Esophagus muscularis mucosa (tissue), 4 donors: ENCODE results near the gene MCM7. TPM values are rescaled to one million over a fixed set of nuclear protein-coding genes. Genes with fewer than 3 reads are reported as not detected.

Experiments used
- DNase-seq: peaks from one replicate; pipeline ENCODE4 v3.0.0-alpha.2; 2017; ENCODE audit errors: extremely low spot score
- H3K27ac ChIP-seq, 4 donors: fragments of 200-600 bp; sonication (generic); replicated peaks in 1 of 4; 1 replicate in 3 of 4; 2 replicates in 1 of 4; pipeline ENCODE4 v1.5.1; 2016 to 2019; ENCODE audit warnings: mild to moderate bottlenecking in 1 of 4
- H3K27me3 ChIP-seq, 4 donors: fragments of 200-600 bp; sonication (generic); one replicate each; pipeline versions ENCODE4 v1.5.1 to v1.6.0; 2016 to 2019
- H3K36me3 ChIP-seq, 4 donors: fragments of 200-600 bp; sonication (generic); one replicate each; pipeline ENCODE4 v1.5.1; 2016 to 2019
- H3K4me1 ChIP-seq, 4 donors: fragments of 200-600 bp; sonication (generic); one replicate each; pipeline ENCODE4 v1.5.1; 2016 to 2019
- H3K4me3 ChIP-seq, 4 donors: fragments of 200-600 bp; sonication (generic); 1 replicate in 2 of 4; 2 replicates in 2 of 4; pipeline ENCODE4 v1.5.1; 2016 to 2019; ENCODE audit warnings: mild to moderate bottlenecking in 4 of 4, moderate library complexity in 1 of 4
- H3K9me3 ChIP-seq, 4 donors: fragments of 200-600 bp; sonication (generic); 1 replicate in 3 of 4; 2 replicates in 1 of 4; pipeline ENCODE4 v1.5.1; 2016 to 2019
- CTCF ChIP-seq, 3 experiments: fragments of 200-600 bp in 2 of 3; fragments of 450-650 bp in 1 of 3; sonication (generic) in 2 of 3; IDR thresholded peaks; one replicate each; pipeline ENCODE4 v1.5.1; 2017 to 2019; ENCODE audit warnings: antibody characterized with exemption in 3 of 3, mild to moderate bottlenecking in 2 of 3, moderate library complexity in 1 of 3
- EP300 ChIP-seq: sonication (generic); formaldehyde crosslinking; IDR thresholded peaks from one replicate; pipeline ENCODE4 v1.6.1; 2017; ENCODE audit warnings: antibody characterized with exemption
- POLR2A ChIP-seq: fragments of 450-650 bp; IDR thresholded peaks from one replicate; pipeline ENCODE4 v1.6.1; 2017; ENCODE audit warnings: antibody characterized with exemption, moderate library complexity, mild to moderate bottlenecking, low read depth
- POLR2AphosphoS5 ChIP-seq, 2 donors: sonication (generic); formaldehyde crosslinking; IDR thresholded peaks; one replicate each; pipeline ENCODE4 v1.6.1; 2017; ENCODE audit warnings: antibody characterized with exemption in 2 of 2
- WGBS: methylation state at CpG from one replicate; pipeline ENCODE4 v1.1.5; 2018; 5-methylcytosine and 5-hydroxymethylcytosine counted together
- intact Hi-C: fragments of 100-400 bp; cut with DNase I; formaldehyde crosslinking; loops from one replicate; pipeline ENCODE4 v1.15.1; 2023
- total RNA-seq, 4 donors: library from RNA; depleted of rRNA; stranded (reverse); fragments of >200 nt; gene quantifications; one replicate each; pipeline versions ENCODE4 v1.1.0 to v1.2.1, GENCODE V29; 2016

MCM7 gene
- total RNA-seq, 4 donors from 2014 or later, result 35.3 to 60.3 (median 41.1) TPM

- peaks cover 14 to 44% (median 28%) of the 10 kb centered on the region in 4 donors for H3K4me1 ChIP-seq
- intact Hi-C loops, result no loop called here
- H3K36me3 ChIP-seq, result peaks cover 67 to 82% (median 80%) of the 10 kb centered on the region in 4 donors
- no peaks in the 10 kb centered on the region for H3K9me3 ChIP-seq
- DNase-seq, result no peak
- H3K27me3 ChIP-seq, result peaks cover 0 to 5% (median 0%) of the 10 kb centered on the region in 4 donors
- peak overlapping the region in 1 of 4 donors; percentile 40 for H3K27ac ChIP-seq
- WGBS, result 34% methylated on average over 8 of the region's 8 CpGs
- H3K4me3 ChIP-seq, result no peak overlapping the region
- TF ChIP-seq CTCF (IDR thresholded peaks at IDR 0.05), result no peak
- no peak for TF ChIP-seq EP300
- TF ChIP-seq POLR2AphosphoS5 (IDR thresholded peaks at IDR 0.05), result no peak
- TF ChIP-seq POLR2A, result no peak
Measured at GRCh38 chr7:100093054-100093453, 8.1 kb downstream of the MCM7 start.

- no peaks in the 10 kb centered on the region for H3K9me3 ChIP-seq
- TF ChIP-seq POLR2AphosphoS5 (IDR thresholded peaks at IDR 0.05) (no peak), POLR2A (no peak), CTCF (IDR thresholded peaks at IDR 0.05) (no peak), EP300 (no peak)
- intact Hi-C loops, result no loop called here
- WGBS, result 59% methylated on average over 17 of the region's 19 CpGs
- H3K36me3 ChIP-seq, result peaks cover 53 to 68% (median 65%) of the 10 kb centered on the region in 4 donors
- no peak for DNase-seq
- no peak overlapping the region for H3K4me3 ChIP-seq
- peaks cover 0 to 5% (median 0%) of the 10 kb centered on the region in 4 donors for H3K27me3 ChIP-seq
- H3K27ac ChIP-seq, result no peak overlapping the region
- H3K4me1 ChIP-seq, result peaks cover 18 to 50% (median 38%) of the 10 kb centered on the region in 4 donors
Measured at GRCh38 chr7:100091411-100092181, 9.6 kb downstream of the MCM7 start.

- no peak overlapping the region for H3K4me3 ChIP-seq
- intact Hi-C loops, result no loop called here
- no peak for DNase-seq
- no peak for TF ChIP-seq POLR2AphosphoS5 (IDR thresholded peaks at IDR 0.05)
- TF ChIP-seq EP300, result no peak
- no peak for TF ChIP-seq POLR2A
- no peak for TF ChIP-seq CTCF (IDR thresholded peaks at IDR 0.05)
- peaks cover 0 to 5% (median 0%) of the 10 kb centered on the region in 4 donors for H3K27me3 ChIP-seq
- H3K36me3 ChIP-seq, result peaks cover 44 to 59% (median 57%) of the 10 kb centered on the region in 4 donors
- no peak overlapping the region for H3K27ac ChIP-seq
- 83% methylated on average over 13 of the region's 14 CpGs for WGBS
- peaks cover 18 to 50% (median 41%) of the 10 kb centered on the region in 4 donors for H3K4me1 ChIP-seq
- no peaks in the 10 kb centered on the region for H3K9me3 ChIP-seq
Measured at GRCh38 chr7:100090527-100091410, 10.4 kb downstream of the MCM7 start.

DNA sequence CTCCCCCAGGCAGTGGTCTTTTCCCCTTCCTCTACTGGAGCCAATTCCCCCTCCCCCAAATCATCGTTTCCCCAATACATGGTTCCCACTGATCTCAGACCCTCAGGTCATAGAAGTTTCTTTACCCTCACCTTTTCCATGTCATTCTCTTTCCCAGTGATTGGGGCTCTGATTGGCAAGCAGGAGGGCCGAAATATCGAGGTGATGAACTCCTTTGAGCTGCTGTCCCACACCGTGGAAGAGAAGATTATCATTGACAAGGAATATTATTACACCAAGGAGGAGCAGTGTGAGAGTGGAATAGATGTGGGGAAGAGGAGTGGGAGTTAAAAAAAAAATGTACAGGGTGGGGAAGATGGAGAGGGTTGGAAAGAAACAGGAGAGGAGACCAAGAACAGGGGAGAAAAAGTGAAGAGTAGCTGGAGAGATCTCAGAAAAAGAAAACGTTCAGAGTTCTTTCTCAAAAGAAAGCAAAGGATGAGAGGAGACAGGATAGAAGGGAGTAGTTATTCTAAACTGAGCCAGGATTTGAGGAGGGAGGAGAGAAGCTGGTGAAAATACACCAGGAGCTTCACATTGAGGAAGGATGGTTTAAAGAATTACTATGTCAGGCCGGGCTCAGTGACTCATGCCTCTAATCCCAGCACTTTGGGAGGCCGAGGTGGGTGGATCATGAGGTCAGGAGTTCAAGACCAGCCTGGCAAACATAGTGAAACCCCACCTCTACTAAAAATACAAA lies 11.6 kb downstream of the MCM7 start:
- Histone ChIP-seq H3K36me3 (peaks cover 34 to 48% (median 46%) of the 10 kb centered on the region in 4 donors), H3K27me3 (peaks cover 0 to 5% (median 0%) of the 10 kb centered on the region in 4 donors), H3K4me3 (peak overlapping the region; percentile 71 to 98 (median 90)), H3K4me1 (peaks cover 18 to 50% (median 41%) of the 10 kb centered on the region in 4 donors), H3K9me3 (no peaks in the 10 kb centered on the region), H3K27ac (peak overlapping the region; percentile 84 to 91 (median 90))
- DNase-seq, result no peak
- intact Hi-C loops, result loop anchor here (10.0 kb wide), 2 partner anchors 95 to 175 kb away; partner anchors contain the start of gene TRIM4
- TF ChIP-seq POLR2A, result no peak
- no peak for TF ChIP-seq CTCF (IDR thresholded peaks at IDR 0.05)
- TF ChIP-seq EP300, result no peak
- no peak for TF ChIP-seq POLR2AphosphoS5 (IDR thresholded peaks at IDR 0.05)
- WGBS, result 35% methylated on average over 7 of the region's 7 CpGs
